Esophagus squamous epithelium (tissue), 5 donors: ENCODE measurements around the gene HERC2. TPM values are rescaled to one million over a fixed set of nuclear protein-coding genes. Genes with fewer than 3 reads are reported as not detected.

Source experiments
- DNase-seq: peaks from one replicate; lab custom pipeline; 2025; lab: John Stamatoyannopoulos, UW
- H3K27ac ChIP-seq, 4 donors: fragments of 200-600 bp; sonication (generic); one replicate each; pipeline ENCODE4 v1.5.1; 2016 to 2019; ENCODE audit warnings: mild to moderate bottlenecking in 1 of 4
- H3K27me3 ChIP-seq, 4 donors: fragments of 200-600 bp; sonication (generic); 1 replicate in 3 of 4; 2 replicates in 1 of 4; pipeline versions ENCODE4 v1.5.1 to v1.6.0; 2017 to 2021; ENCODE audit warnings: antibody characterized with exemption in 1 of 4
- H3K36me3 ChIP-seq, 3 donors: fragments of 200-600 bp; sonication (generic); one replicate each; pipeline ENCODE4 v1.5.1; 2016 to 2019
- H3K4me1 ChIP-seq, 3 donors: fragments of 200-600 bp; sonication (generic); one replicate each; pipeline ENCODE4 v1.5.1; 2017 to 2019
- H3K4me3 ChIP-seq, 4 donors: fragments of 200-600 bp; sonication (generic); 1 replicate in 3 of 4; 2 replicates in 1 of 4; pipeline ENCODE4 v1.5.1; 2016 to 2019; ENCODE audit warnings: mild to moderate bottlenecking in 2 of 4, moderate library complexity in 1 of 4
- H3K9me3 ChIP-seq, 3 donors: fragments of 200-600 bp; sonication (generic); one replicate each; pipeline ENCODE4 v1.5.1; 2016 to 2019
- POLR2A ChIP-seq, 4 donors: fragments of 450-650 bp; IDR thresholded peaks; one replicate each; pipeline ENCODE4 v1.6.1; 2017; ENCODE audit warnings: antibody characterized with exemption in 4 of 4, mild to moderate bottlenecking in 4 of 4, moderate library complexity in 3 of 4
- WGBS, 2 donors: methylation state at CpG; one replicate each; pipeline ENCODE4 v1.1.5; 2018; 5-methylcytosine and 5-hydroxymethylcytosine counted together
- intact Hi-C: fragments of 100-400 bp; cut with DNase I; formaldehyde crosslinking; loops from one replicate; pipeline ENCODE4 v1.15.0; 2022
- total RNA-seq, 4 donors: library from RNA; depleted of rRNA; stranded (reverse); fragments of >200 nt; gene quantifications; one replicate each; pipeline ENCODE4 v1.1.0, GENCODE V29; 2016
- TF ChIP-seq, protein P1 (sequence below), 6 experiments: fragments of 450-650 bp in 4 of 6; fragments of 200-600 bp in 2 of 6; sonication (generic) in 2 of 6; IDR thresholded peaks; one replicate each; pipeline ENCODE4 v1.5.1; 2016 to 2019; ENCODE audit warnings: antibody characterized with exemption in 6 of 6, mild to moderate bottlenecking in 4 of 6, moderate library complexity in 4 of 6
- donor health status: DM: yes; HTN: yes; CAD: no.

Gene HERC2
- total RNA-seq, 4 donors from 2014 or later = 32.2 to 45.0 (median 39.2) TPM

DNA sequence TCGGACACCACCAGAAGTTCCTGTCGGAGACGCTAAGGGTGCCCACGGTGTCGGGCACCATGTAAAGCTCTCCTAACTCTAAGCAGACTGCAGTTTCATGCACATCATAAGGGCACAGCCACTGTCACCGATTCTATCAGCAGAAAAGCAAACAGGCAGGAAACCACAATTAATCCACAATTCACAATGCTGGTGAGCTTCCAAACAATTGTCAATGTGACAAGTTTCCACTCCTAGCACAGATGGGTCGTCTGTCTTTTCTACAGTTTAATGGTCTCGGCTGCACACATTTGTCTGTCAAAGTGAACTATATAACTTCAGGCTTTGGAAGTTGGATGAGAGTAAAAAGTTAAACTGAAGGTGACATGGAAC is 214.1 kb downstream of the HERC2 start:
- intact Hi-C loops = no loop called here
- Histone ChIP-seq H3K27ac (no peak overlapping the region), H3K4me1 (peaks cover 11 to 28% (median 14%) of the 10 kb centered on the region in 3 donors), H3K4me3 (peak overlapping the region in 2 of 4 donors; percentile 60 to 76), H3K27me3 (peaks cover 0 to 21% (median 0%) of the 10 kb centered on the region in 4 donors), H3K36me3 (peaks cover 0 to 24% (median 2%) of the 10 kb centered on the region in 3 donors), H3K9me3 (no peaks in the 10 kb centered on the region)
- no peak for DNase-seq
- 47 to 51% methylated on average over 3 to 8 of the region's 8 CpGs for WGBS, 2 donors
- TF ChIP-seq, protein P1, sequence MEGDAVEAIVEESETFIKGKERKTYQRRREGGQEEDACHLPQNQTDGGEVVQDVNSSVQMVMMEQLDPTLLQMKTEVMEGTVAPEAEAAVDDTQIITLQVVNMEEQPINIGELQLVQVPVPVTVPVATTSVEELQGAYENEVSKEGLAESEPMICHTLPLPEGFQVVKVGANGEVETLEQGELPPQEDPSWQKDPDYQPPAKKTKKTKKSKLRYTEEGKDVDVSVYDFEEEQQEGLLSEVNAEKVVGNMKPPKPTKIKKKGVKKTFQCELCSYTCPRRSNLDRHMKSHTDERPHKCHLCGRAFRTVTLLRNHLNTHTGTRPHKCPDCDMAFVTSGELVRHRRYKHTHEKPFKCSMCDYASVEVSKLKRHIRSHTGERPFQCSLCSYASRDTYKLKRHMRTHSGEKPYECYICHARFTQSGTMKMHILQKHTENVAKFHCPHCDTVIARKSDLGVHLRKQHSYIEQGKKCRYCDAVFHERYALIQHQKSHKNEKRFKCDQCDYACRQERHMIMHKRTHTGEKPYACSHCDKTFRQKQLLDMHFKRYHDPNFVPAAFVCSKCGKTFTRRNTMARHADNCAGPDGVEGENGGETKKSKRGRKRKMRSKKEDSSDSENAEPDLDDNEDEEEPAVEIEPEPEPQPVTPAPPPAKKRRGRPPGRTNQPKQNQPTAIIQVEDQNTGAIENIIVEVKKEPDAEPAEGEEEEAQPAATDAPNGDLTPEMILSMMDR (IDR thresholded peaks at IDR 0.05) = no peak
- no peak for TF ChIP-seq POLR2A (IDR thresholded peaks at IDR 0.05)

DNA sequence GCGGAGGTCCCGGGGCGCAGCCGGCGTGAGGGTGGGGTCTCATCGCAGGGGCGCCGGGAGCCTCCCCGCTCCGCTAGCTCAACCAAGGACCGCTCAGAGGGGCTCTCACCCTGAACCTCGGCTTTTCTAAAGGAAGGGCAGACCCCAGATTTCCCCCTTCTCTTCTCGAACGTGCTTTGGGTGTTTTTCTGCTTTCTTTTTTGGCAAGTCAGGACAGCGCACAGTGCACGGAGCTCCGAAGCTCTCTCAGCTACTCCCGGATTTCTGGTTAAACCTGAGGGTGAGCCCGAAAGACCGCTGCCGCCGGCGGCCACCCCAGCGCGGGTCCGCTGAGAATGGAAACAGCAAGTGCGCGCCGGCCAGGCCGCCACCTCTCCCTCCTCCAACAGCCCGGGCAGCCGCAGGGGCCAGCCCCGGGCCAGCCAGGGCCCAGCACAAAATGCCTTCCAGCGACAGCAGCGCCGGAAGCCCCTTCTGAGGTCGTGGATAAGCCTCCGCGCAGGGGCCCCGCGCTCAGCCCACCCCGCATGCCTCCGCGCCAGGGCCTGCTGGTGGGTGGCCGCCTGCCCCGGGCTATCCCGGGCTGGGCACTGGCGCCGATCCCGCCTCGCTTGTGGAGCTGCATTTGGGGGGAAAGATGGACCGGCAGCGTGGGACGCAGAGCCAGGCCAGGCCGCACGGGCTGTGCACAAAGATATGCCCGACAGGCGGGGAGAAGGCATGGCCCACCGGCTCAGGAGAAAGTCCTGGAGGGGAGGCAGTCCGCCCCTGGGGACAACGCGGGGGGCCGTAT is 214.7 kb downstream of the HERC2 start:
- TF ChIP-seq, protein P1 (IDR thresholded peaks at IDR 0.05) = no peak
- Histone ChIP-seq H3K4me3 (peak overlapping the region; percentile 49 to 76 (median 55)), H3K4me1 (peaks cover 11 to 28% (median 14%) of the 10 kb centered on the region in 3 donors), H3K9me3 (no peaks in the 10 kb centered on the region), H3K27me3 (peaks cover 0 to 21% (median 0%) of the 10 kb centered on the region in 4 donors), H3K27ac (peak overlapping the region in 3 of 4 donors; percentile 9 to 15 (median 12)), H3K36me3 (peaks cover 0 to 18% (median 0%) of the 10 kb centered on the region in 3 donors)
- intact Hi-C loops = no loop called here
- WGBS, 2 donors = 0 to 10% methylated on average over 5 to 24 of the region's 63 CpGs
- DNase-seq = no peak

DNA sequence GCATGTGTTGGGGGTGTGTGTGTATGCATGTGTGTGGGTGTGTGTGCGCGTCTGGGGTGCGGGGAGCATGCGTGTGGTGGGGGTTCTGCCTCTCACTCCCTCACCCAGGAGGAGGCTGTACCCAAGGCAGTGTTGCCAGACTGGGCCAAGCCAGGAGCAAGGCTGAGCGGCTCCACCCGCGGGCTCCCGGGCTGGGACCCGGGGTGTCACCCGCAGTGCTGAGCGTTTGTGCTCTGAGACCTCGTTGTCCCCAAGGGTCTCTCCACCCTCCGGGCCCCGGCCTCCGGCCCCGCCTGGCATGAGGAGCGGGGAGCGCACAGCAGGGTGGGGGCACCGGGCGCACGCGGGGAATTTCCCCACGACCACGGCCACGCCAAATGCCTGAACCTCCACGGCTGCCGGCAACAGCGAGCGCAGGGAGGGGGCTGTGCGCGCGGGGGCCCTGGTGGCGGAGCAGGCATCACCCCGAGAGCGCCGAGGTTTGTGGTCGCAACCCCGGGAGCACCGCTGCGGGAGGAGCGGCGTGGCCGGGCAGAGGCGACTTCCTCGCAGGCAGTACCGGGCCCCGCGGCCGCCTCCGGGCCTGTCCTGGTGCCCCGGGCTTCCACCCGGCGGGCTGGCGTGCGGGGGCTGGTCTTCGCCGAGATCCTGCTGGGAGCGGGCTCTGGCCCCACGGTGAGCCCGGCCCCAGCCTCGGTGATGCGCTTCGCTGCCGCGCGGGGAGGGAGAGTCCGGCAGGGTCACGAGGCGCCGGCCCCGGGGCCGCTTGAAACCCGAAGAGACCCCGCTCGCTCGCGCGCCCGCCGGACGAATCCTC is 215.5 kb downstream of the HERC2 start:
- peaks cover 0 to 21% (median 0%) of the 10 kb centered on the region in 4 donors for H3K27me3 ChIP-seq
- TF ChIP-seq POLR2A (IDR thresholded peaks at IDR 0.05) = no peak
- TF ChIP-seq, protein P1 (IDR thresholded peaks at IDR 0.05) = no peak
- DNase-seq = no peak
- peak overlapping the region in 3 of 4 donors; percentile 9 to 15 (median 12) for H3K27ac ChIP-seq
- WGBS, 2 donors = 8 to 10% methylated on average over 3 to 26 of the region's 81 CpGs
- H3K36me3 ChIP-seq = peaks cover 0 to 10% (median 0%) of the 10 kb centered on the region in 3 donors
- peak overlapping the region; percentile 49 to 76 (median 55) for H3K4me3 ChIP-seq
- no peaks in the 10 kb centered on the region for H3K9me3 ChIP-seq
- intact Hi-C loops = no loop called here
- H3K4me1 ChIP-seq = peaks cover 11 to 28% (median 14%) of the 10 kb centered on the region in 3 donors

DNA sequence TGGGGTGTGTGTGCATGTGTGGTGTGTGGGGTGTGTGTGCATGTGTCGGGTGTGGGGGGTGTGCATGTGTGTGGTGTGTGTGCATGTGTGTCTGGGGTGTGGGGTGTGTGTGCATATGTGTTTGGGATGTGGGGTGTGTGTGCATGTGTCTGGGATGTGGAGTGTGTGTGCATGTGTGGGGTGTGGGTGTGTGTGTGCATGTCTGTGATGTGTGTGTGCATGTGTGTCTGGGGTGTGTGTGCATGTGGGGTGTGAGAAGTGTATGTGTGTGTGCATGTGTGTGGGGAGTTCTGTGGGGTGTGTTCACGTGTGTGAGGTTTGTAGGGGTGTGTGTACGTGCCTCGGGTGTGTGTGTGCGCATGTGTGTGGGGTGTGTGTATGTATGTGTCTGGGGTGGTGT is 216.2 kb downstream of the HERC2 start:
- no peak for TF ChIP-seq POLR2A (IDR thresholded peaks at IDR 0.05)
- TF ChIP-seq, protein P1 (IDR thresholded peaks at IDR 0.05) = no peak
- H3K9me3 ChIP-seq = no peaks in the 10 kb centered on the region
- 79 to 89% methylated on average over 4 of the region's 5 CpGs for WGBS, 2 donors
- peaks cover 0 to 25% (median 0%) of the 10 kb centered on the region in 4 donors for H3K27me3 ChIP-seq
- no peak for DNase-seq
- H3K4me1 ChIP-seq = peaks cover 11 to 28% (median 14%) of the 10 kb centered on the region in 3 donors
- H3K4me3 ChIP-seq = no peak overlapping the region
- peaks cover 0 to 3% (median 0%) of the 10 kb centered on the region in 3 donors for H3K36me3 ChIP-seq
- intact Hi-C loops = no loop called here
- no peak overlapping the region for H3K27ac ChIP-seq
